H1 (cell line): ENCODE data around the gene ARID5B. TPM values are rescaled to one million over a fixed set of nuclear protein-coding genes. Genes with fewer than 3 reads are reported as not detected.

Experiments used
- CTCF ChIA-PET: fragments of 300-600 bp; sonication (Branson Sonifier 250); formaldehyde crosslinking; loops from one replicate; lab custom pipeline; 2021; ENCODE audit not compliant: partially characterized antibody; lab: Charles Lee
- POLR2A ChIA-PET: fragments of 300-600 bp; sonication (Branson Sonifier 250); formaldehyde crosslinking; loops from one replicate; lab custom pipeline; 2021; ENCODE audit warnings: inconsistent platforms; ENCODE audit not compliant: partially characterized antibody; lab: Charles Lee
- DNase-seq, 2 experiments: peaks; one replicate each; pipeline versions ENCODE4 v3.0.0 to v3.0.0-alpha.2; 2010 to 2022; ENCODE audit warnings: low spot score in 2 of 2, low read depth in 1 of 2, mixed read lengths in 1 of 2
- FAIRE-seq: peaks from 2 replicates; lab custom pipeline; 2011; peaks lifted over from hg19 to GRCh38; lab: Jason Lieb, UNC
- H2AFZ ChIP-seq: 2 replicates; pipeline ENCODE4 v1.8.1; 2012; ENCODE audit warnings: low read length, inconsistent platforms
- H2AK5ac ChIP-seq: 2 replicates; pipeline ENCODE4 v1.6.1; 2013; ENCODE audit warnings: low read depth, low read length
- H2BK120ac ChIP-seq: replicated peaks from 2 replicates; pipeline ENCODE3; 2013; ENCODE audit warnings: low read depth, low read length, inconsistent platforms
- H2BK12ac ChIP-seq: 2 replicates; pipeline ENCODE4 v1.6.1; 2013; ENCODE audit warnings: low read depth, low read length
- H2BK15ac ChIP-seq: 2 replicates; pipeline ENCODE4 v1.6.1; 2013; ENCODE audit warnings: low read length
- H2BK20ac ChIP-seq: 2 replicates; pipeline ENCODE4 v1.6.1; 2013; ENCODE audit warnings: low read length
- H2BK5ac ChIP-seq: 2 replicates; pipeline ENCODE4 v1.6.1; 2013; ENCODE audit warnings: low read depth, low read length
- H3K14ac ChIP-seq: 2 replicates; pipeline ENCODE4 v1.6.1; 2013; ENCODE audit warnings: inconsistent platforms; ENCODE audit not compliant: insufficient read length
- H3K18ac ChIP-seq: 2 replicates; pipeline ENCODE4 v1.6.1; 2013; ENCODE audit warnings: low read length; ENCODE audit errors: extremely low read depth
- H3K23ac ChIP-seq: 2 replicates; pipeline ENCODE4 v1.6.1; 2013; ENCODE audit warnings: inconsistent platforms; ENCODE audit not compliant: insufficient read length
- H3K23me2 ChIP-seq: 2 replicates; pipeline ENCODE4 v1.6.1; 2013; ENCODE audit warnings: low read depth, low read length
- H3K27ac ChIP-seq: 2 replicates; pipeline ENCODE4 v1.6.1; 2011; ENCODE audit warnings: low read depth, low read length, inconsistent platforms
- H3K27me3 ChIP-seq, 4 experiments: replicated peaks in 1 of 4; 1 replicate in 1 of 4; 2 replicates in 3 of 4; pipeline versions ENCODE4 v1.6.1 to v1.8.1; 2011 to 2013; ENCODE audit warnings: low read length in 3 of 4, mild to moderate bottlenecking in 3 of 4, inconsistent platforms in 2 of 4, mixed read lengths in 2 of 4, moderate library complexity in 1 of 4; ENCODE audit not compliant: control insufficient read depth in 3 of 4, insufficient read depth in 3 of 4; ENCODE audit errors: extremely low read depth in 1 of 4
- H3K36me3 ChIP-seq, 4 experiments: 2 replicates each; pipeline versions ENCODE4 v1.6.1 to v1.8.1; 2011 to 2013; ENCODE audit warnings: mild to moderate bottlenecking in 4 of 4, low read length in 3 of 4, moderate library complexity in 2 of 4, control low read depth in 1 of 4, inconsistent platforms in 1 of 4; ENCODE audit not compliant: insufficient read depth in 4 of 4, control insufficient read depth in 2 of 4
- H3K4ac ChIP-seq: replicated peaks from 2 replicates; pipeline ENCODE3; 2013; ENCODE audit warnings: low read length, low read depth, mixed read lengths, inconsistent platforms; ENCODE audit not compliant: insufficient read length
- H3K4me1 ChIP-seq, 4 experiments: replicated peaks in 1 of 4; 1 replicate in 1 of 4; 2 replicates in 3 of 4; pipeline versions ENCODE4 v1.6.1 to v1.8.1; 2011 to 2013; ENCODE audit warnings: low read length in 3 of 4, inconsistent platforms in 2 of 4, mixed read lengths in 1 of 4; ENCODE audit not compliant: insufficient read depth in 4 of 4, control insufficient read depth in 3 of 4
- H3K4me2 ChIP-seq, 2 experiments: 2 replicates each; pipeline versions ENCODE4 v1.6.1 to v1.8.1; 2011 to 2013; ENCODE audit warnings: low read depth in 2 of 2, low read length in 2 of 2, control low read depth in 1 of 2, inconsistent platforms in 1 of 2, mild to moderate bottlenecking in 1 of 2; ENCODE audit not compliant: insufficient read depth in 1 of 2
- H3K4me3 ChIP-seq, 4 experiments: fragments of 200-600, 300-600 bp in 1 of 4; sonication (generic), shearing (Covaris generic), sonication (Bioruptor Twin) in 1 of 4; 2 replicates each; pipeline versions ENCODE4 v1.5.1 to v1.8.1; 2011 to 2016; ENCODE audit warnings: low read length in 4 of 4, low read depth in 3 of 4, control low read depth in 2 of 4, inconsistent platforms in 2 of 4, mild to moderate bottlenecking in 2 of 4, mixed read lengths in 1 of 4, moderate library complexity in 1 of 4; ENCODE audit not compliant: insufficient read depth in 2 of 4; ENCODE audit errors: extremely low read depth in 1 of 4
- H3K56ac ChIP-seq: replicated peaks from 2 replicates; pipeline ENCODE3; 2013; ENCODE audit warnings: low read depth, mild to moderate bottlenecking, mixed read lengths, low read length, inconsistent platforms; ENCODE audit not compliant: insufficient read length
- H3K79me1 ChIP-seq: 2 replicates; pipeline ENCODE4 v1.6.1; 2013; ENCODE audit warnings: low read depth, low read length, control low read depth
- H3K79me2 ChIP-seq, 2 experiments: 2 replicates each; pipeline versions ENCODE4 v1.6.1 to v1.8.1; 2012 to 2013; ENCODE audit warnings: low read length in 2 of 2, mild to moderate bottlenecking in 2 of 2, inconsistent platforms in 1 of 2; ENCODE audit not compliant: insufficient read depth in 2 of 2, control insufficient read depth in 1 of 2
- H3K9ac ChIP-seq, 4 experiments: replicated peaks in 1 of 4; 1 replicate in 1 of 4; 2 replicates in 3 of 4; pipeline versions ENCODE4 v1.6.1 to v1.8.1; 2011 to 2013; ENCODE audit warnings: low read depth in 3 of 4, low read length in 3 of 4, control low read depth in 2 of 4, mild to moderate bottlenecking in 2 of 4, moderate library complexity in 2 of 4, inconsistent platforms in 1 of 4; ENCODE audit errors: extremely low read depth in 1 of 4
- H3K9me3 ChIP-seq, 2 experiments: 2 replicates each; pipeline versions ENCODE4 v1.6.1 to v1.8.1; 2012 to 2013; ENCODE audit warnings: mild to moderate bottlenecking in 2 of 2, moderate library complexity in 2 of 2, control low read depth in 1 of 2, inconsistent platforms in 1 of 2, low read depth in 1 of 2, low read length in 1 of 2, mixed read lengths in 1 of 2; ENCODE audit not compliant: insufficient read depth in 2 of 2
- H4K20me1 ChIP-seq, 2 experiments: replicated peaks in 1 of 2; 2 replicates each; pipeline versions ENCODE3 to v1.8.1; 2011 to 2013; ENCODE audit warnings: inconsistent platforms in 2 of 2, low read length in 2 of 2, mild to moderate bottlenecking in 1 of 2; ENCODE audit not compliant: insufficient read depth in 2 of 2, control insufficient read depth in 1 of 2
- H4K5ac ChIP-seq: 2 replicates; pipeline ENCODE4 v1.6.1; 2013; ENCODE audit warnings: low read length, low read depth, mixed read lengths, inconsistent platforms; ENCODE audit not compliant: insufficient read length
- H4K8ac ChIP-seq: 2 replicates; pipeline ENCODE4 v1.8.0; 2013; ENCODE audit warnings: mild to moderate bottlenecking, moderate library complexity, low read length, inconsistent platforms; ENCODE audit not compliant: insufficient read depth; ENCODE audit errors: extremely low read depth
- H4K91ac ChIP-seq: replicated peaks from 2 replicates; pipeline ENCODE3; 2013; ENCODE audit warnings: low read length, mixed read lengths, inconsistent platforms; ENCODE audit not compliant: insufficient read length
- ATF3 ChIP-seq: IDR thresholded peaks from 2 replicates; pipeline ENCODE4 v1.6.1; 2011; ENCODE audit warnings: low read depth, mild to moderate bottlenecking, low read length; ENCODE audit not compliant: insufficient read depth
- CTCF ChIP-seq, 3 experiments: IDR thresholded peaks; 1 replicate in 2 of 3; 2 replicates in 1 of 3; pipeline versions ENCODE4 v1.5.1 to v1.6.1; 2011; ENCODE audit warnings: low read length in 3 of 3, mild to moderate bottlenecking in 3 of 3, inconsistent platforms in 2 of 3, low read depth in 1 of 3, moderate library complexity in 1 of 3; ENCODE audit not compliant: insufficient read depth in 1 of 3; ENCODE audit errors: control extremely low read depth in 1 of 3
- GABPA ChIP-seq: IDR thresholded peaks from 2 replicates; pipeline ENCODE4 v1.6.1; 2011; ENCODE audit warnings: mild to moderate bottlenecking, low read length, moderate library complexity, borderline replicate concordance; ENCODE audit not compliant: insufficient read depth
- POLR2AphosphoS5 ChIP-seq: IDR thresholded peaks from 2 replicates; pipeline ENCODE4 v1.6.1; 2011; ENCODE audit warnings: low read depth, low read length
- SRF ChIP-seq: IDR thresholded peaks from 2 replicates; pipeline ENCODE4 v1.6.1; 2011; ENCODE audit warnings: mild to moderate bottlenecking, low read depth, low read length, moderate library complexity
- TAF1 ChIP-seq: IDR thresholded peaks from 2 replicates; pipeline ENCODE4 v1.6.1; 2011; ENCODE audit warnings: mild to moderate bottlenecking, low read depth, low read length
- TBP ChIP-seq: IDR thresholded peaks from 2 replicates; pipeline ENCODE4 v1.6.1; 2011; ENCODE audit warnings: low read depth, low read length, improper control_type of control experiment
- polyA plus RNA-seq, 7 experiments: library from polyadenylated mRNA; depleted of rRNA in 3 of 7; stranded (reverse) in 5 of 7; unstranded in 2 of 7; fragments of >200 nt in 5 of 7; fragments of 200-250 nt in 2 of 7; gene quantifications; 1 replicate in 5 of 7; 2 replicates in 1 of 7; 4 replicates in 1 of 7; pipeline versions ENCODE4 v1.2.1 to v1.2.3, GENCODE V29; 2011 to 2013; ENCODE audit warnings: missing spikeins in 2 of 7, mixed read lengths in 2 of 7
- total RNA-seq: library from RNA; stranded (reverse); fragmentation: NEBNext Ultra II Directional; extraction: Animal tissue kit (Norgen Biotek cat#: 25700); gene quantifications from 2 replicates; pipeline ENCODE4 v1.2.1, GENCODE V29; 2021

Gene ARID5B
- total and polyA plus RNA-seq, 2 of the 8 experiments (the other 6 are each of a cell fraction or from before 2014, with no cell fraction given), result 0.21 to 1.1 TPM

DNA sequence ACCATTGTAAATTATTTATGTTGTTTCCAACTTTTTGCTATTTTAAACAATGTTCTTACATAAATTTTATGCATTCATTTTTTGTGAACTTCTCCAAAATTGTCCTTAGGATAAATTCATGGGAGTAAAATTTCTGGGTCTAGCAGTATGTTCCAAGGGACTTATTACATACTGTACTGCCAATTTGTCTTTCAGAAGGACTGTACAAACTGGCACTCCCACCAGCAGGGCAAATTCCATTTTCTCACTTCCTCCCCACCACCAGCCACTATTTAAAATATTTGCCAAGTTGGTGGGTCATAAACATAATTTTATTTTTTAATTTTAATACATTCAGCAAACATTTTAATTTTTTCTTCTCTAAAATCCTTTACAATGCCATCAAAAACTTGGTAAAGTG lies 13.7 kb upstream of the ARID5B start:
- no peak overlapping the region for H2BK20ac ChIP-seq
- H2BK12ac ChIP-seq, result no peak overlapping the region
- H4K91ac ChIP-seq, result no peak overlapping the region
- no peaks in the 10 kb centered on the region for H3K23me2 ChIP-seq
- H3K4me3 ChIP-seq, result no peak overlapping the region
- H3K4ac ChIP-seq, result no peak overlapping the region
- H2AK5ac ChIP-seq, result no peak overlapping the region
- H2BK15ac ChIP-seq, result no peak overlapping the region
- ChIA-PET POLR2A (no interaction called here), CTCF (interaction anchor here (3.8 kb wide), 1 partner anchor 9 kb away, joined by 28 read pairs; no protein-coding TSS in a partner anchor)
- H3K9me3 ChIP-seq, result no peaks in the 10 kb centered on the region
- no peak overlapping the region for H4K5ac ChIP-seq
- H4K8ac ChIP-seq, result no peak overlapping the region
- FAIRE-seq (no peak), DNase-seq (no peak)
- H3K36me3 ChIP-seq, result no peaks in the 10 kb centered on the region
- no peaks in the 10 kb centered on the region for H3K27me3 ChIP-seq
- no peak overlapping the region for H3K4me2 ChIP-seq
- no peak overlapping the region for H3K56ac ChIP-seq
- H3K23ac ChIP-seq, result no peak overlapping the region
- no peak overlapping the region for H2AFZ ChIP-seq
- H2BK120ac ChIP-seq, result no peak overlapping the region
- H3K14ac ChIP-seq, result no peak overlapping the region
- H2BK5ac ChIP-seq, result no peak overlapping the region
- H3K9ac ChIP-seq, result no peak overlapping the region
- no peaks in the 10 kb centered on the region for H4K20me1 ChIP-seq
- H3K4me1 ChIP-seq, result no peaks in the 10 kb centered on the region
- no peak overlapping the region for H3K18ac ChIP-seq
- H3K27ac ChIP-seq, result no peak overlapping the region
- H3K79me1 ChIP-seq, result no peaks in the 10 kb centered on the region
- H3K79me2 ChIP-seq, result no peaks in the 10 kb centered on the region
- TF ChIP-seq CTCF (IDR thresholded peaks at IDR 0.05; ENCODE audit: control extremely low read depth in 1 of 3, insufficient read depth in 1 of 3, low read depth in 1 of 3, low read length in 3 of 3) (no peak), TAF1 (no peak), ATF3 (no peak), SRF (no peak), POLR2AphosphoS5 (no peak), TBP (no peak), GABPA (no peak)
